Stimulated activated CD4-positive, alpha-beta T cell treated with anti-CD3 and anti-CD28 coated beads, Interleukin-1b, Interleukin-23, amount 100 ng/mL, for 1 hour (primary cell): ENCODE measurements around the gene CLEC1A.
"Not testable (repeated sequence)": the region's sequence is repeated elsewhere in the genome, so short reads cannot be mapped to it uniquely, and the experiment has no call there.

Source experiments
- DNase-seq, 2 donors: peaks; one replicate each; pipeline ENCODE4 v3.0.0-alpha.2; 2020; ENCODE audit warnings: low read depth in 2 of 2

CLEC1A gene

DNA sequence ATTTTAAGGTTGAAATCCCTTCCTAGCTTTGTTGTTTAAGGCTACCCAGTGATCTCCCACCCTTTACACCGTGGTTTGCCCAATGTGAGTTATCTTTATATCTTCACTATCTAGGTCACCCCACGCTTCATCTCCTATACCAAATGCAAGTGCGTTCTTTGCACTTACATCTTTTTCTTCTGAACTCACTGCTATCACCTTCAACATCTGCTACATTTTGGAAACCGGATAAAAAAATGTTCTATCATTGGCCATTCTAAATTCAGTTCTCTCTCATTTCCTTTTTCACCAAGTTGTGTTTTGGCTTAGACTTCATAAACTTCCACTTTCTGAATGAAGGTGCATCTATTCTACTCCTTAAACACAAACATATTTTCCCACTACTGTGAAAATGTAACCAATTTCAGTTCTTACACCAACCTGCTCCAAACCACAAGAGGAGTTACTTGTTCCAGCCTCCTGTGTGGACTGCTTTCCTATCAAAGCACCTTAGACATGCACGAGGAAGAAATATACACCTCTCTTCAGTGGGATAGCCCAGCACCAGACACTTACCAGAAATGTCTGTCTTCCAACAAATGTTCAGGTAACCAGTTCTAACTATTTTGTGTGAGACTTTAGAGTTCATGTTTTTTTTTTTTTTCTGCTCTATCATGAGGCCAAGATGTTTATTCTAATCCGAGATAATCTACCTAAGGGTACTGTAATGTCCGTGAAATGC is 46.4 kb downstream of the CLEC1A start:
- no peak for DNase-seq

DNA sequence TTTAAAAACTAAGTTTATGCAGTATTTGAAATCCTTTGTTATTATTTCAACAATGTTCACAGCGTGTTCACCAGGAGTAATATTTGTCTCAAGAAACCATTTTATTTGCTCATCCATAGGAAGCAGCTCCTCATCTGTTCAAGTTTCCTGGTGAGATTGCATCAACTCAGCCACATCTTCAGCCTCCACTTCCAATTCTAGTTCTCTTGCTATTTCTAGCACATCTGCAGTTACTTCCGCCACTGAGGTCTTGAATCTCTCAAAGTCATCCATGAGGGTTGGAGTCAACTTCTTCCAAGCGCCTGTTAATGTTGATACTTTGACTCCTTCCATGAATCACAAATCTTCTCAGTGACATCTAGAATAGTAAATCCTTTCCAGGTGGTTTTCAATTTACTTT is 50.3 kb downstream of the CLEC1A start:
- DNase-seq = no peak

DNA sequence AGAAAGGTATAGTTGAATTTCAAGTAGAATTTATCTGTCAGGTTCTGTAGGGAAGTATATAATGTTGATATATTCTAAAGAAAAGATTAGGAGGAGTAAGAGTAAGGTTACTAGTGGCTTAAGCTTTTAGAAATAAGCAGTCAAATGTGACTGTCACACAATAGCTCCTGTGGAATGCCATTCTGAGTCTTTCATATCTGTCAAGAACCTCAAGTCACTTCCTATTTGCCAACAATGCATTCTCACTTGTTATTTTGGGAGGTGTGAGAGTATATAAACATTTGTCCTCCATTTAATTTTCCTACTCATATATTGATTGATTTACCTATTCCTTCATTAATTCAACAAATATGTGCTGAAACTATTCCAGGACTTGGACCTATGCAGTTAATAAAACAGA is 56.6 kb downstream of the CLEC1A start:
- no peak for DNase-seq

DNA sequence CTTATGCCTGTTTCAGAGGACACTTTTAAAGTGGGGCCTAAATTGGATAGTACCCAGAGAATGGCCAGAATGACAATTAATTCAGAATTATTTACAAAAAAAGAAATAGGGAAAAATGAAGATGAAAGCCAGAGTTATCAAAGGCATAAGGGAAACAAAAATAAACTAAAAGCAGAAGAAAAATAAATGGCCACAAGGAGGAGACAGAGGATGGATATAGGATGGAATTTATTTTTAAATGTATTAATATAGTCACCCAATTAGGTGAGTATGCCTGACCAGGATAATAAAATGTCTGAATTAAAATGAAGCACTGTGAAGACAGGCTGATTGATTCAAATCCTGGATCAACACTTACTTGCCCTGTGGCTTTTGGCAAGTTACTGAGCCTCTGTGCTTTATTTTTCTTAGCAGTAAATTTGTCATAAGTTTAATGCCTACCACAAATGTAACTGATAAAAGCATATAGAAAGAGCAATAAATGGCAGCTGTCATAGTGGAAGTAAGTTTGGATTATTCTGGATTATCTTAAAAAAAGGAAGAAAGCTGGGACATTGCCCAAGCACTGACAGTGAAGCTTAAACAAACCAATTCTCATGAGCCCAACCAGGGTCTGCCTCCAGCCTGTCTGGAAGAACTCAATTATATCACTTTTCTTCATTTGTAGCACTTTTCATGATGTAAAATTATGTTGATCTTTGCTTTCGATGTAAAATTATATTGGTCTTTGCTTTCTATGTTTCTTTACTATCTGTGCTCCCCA is 64.8 kb downstream of the CLEC1A start:
- DNase-seq = no peak

DNA sequence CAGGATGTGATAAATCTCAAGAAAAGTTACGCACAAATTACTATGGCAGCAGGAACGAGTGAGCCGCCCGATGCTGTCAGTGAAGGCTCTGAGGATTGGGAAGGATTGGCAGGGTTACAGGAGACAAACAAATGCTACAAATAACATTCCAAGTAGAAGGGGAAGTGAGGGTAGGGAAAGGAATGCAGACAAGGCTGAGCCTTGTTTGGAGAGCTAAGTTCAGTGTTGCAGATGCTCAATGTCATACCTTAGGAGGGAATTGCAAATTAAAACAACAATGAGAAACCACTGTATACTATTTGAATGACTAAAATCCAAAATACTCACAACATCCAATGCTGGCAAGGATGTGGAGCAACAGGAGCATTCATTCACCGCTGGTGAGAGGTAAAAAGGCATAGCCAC is 67.0 kb downstream of the CLEC1A start:
- DNase-seq = no peak

DNA sequence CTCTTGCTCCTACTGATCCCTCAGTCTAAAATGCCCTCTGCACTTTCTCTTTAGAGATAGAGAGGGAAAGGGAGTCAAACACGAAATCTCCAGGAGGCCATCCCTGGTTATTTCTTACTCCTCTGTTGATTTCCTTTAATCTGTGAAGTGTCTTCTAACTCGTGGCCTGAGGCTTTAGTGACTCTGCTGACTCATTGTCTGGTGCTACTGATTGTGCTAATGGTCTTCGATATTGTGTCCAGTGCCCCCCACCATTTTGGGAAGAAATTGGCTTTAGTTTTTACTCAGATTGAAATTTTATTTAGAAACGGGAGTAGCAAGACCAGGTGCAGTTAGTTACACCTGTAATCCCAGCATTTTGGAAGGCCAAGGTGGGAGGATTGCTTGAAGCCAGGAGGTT is 67.5 kb downstream of the CLEC1A start:
- DNase-seq = no peak

DNA sequence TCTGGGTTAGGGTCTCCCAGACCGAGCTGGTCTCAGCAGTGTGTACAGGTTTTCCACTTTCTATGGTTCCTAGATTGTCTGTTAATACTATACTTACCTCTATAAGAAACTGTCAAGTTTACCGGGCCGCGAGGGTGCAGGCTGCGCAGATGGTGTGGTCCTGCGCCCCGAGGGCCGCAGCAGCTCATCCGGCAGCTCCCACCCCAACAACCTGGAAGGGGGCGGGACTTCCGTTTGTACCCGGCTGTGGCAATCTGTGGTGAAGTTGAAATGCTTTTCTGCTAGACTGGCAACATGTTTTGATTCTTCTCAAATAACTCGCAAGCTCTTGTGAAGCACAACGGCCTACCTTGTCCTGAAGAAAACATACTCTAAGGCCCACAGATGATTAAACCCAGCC is 68.3 kb downstream of the CLEC1A start, which contains the start of gene CLEC9A:
Gene CLEC9A (plus strand): TSS at position 237 of the 400 bp plus-strand sequence. CDS start 22,006 bp downstream, outside the sequence.
- no peak for DNase-seq

DNA sequence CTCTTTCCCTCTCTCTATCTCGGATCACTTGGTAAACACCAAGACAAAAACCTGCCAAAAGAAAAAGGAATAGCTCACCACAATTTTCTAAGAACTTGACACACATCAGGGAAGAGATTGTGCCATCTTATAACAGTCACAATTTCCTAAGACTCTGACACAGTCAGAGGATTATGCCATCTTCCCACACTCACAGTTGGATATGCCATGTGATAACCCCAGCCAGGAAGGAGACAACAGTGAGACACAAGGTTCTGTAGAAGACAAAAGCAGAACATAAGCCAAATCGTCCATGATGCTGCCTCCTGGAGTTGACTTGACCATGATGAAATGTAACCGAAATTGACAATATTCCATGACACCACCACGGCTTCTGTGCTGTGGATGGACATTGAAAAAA is 71.1 kb downstream of the CLEC1A start:
- no peak for DNase-seq

DNA sequence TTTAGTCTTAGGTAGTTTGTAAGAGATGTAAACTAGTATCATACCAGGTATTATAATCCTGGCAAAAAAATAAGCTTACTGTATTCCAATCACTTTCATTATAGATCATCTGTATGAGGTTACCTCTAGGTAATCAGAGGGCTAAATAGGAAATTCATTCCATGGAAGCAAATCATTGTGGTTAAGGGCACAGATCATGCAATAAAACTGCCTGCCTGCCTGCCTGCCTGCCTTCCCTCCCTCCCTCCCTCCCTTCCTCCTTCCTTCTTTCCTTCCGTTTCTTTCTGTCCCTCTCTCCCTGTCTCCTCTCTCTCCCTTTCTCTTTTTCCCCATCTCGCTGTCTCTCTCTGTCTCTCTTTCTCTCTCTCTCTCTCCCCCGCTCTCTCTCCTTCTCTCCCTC is 71.5 kb downstream of the CLEC1A start:
- DNase-seq = no peak

DNA sequence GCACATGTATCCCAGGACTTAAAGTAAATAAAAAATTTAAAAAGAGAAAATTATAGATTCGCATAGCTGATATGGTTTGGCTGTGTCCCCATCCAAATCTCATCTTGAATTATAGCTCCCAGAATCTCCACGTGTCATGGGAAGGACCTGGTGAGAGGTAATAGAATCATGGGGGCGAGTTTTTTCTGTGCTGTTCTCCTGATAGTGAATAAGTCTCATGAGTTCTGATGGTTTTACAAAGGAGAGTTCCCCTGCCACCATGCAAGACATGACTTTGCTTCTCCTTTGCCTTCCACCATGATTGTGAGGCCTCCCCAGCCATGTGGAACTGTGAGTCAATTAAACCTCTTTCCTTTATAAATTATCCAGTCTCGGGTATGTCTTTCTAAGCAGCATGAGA is 72.1 kb downstream of the CLEC1A start:
- not testable (repeated sequence) for DNase-seq

DNA sequence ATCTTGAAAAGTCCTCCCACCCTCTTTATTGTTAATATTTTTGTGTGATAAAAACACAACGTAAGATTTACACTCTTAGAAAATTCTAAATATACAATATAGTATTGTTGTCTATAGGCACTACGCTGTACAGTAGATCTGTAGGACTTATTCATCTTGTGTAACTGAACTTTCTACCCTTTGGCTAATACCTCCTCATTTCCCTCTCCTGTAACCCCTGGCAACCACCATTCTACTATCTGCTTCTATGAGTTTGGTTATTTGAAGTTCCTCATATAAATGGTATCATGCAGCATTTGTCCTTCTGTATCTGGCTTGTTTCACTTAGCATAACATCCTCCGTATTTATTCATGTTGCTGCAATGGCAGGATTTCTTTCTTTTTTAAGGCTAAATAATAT is 73.5 kb downstream of the CLEC1A start:
- no peak for DNase-seq

DNA sequence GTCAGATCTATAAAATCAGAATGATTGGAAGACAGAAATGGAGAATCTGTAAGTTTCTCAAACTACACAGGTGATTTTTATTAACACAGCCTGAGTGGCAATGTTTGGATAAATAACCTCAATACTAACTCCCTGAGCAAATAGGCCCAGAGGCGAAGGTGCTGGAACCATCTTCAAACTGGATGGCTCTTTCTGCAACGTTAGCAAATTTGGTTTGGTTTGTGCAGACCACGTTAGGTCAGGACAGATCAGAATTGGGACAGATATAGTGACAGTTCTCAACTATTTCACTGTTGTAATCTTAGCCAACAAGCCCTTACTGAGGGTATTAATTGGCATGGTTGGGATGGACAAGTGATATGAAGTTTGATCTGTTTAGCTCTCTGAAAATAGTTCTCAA is 77.4 kb downstream of the CLEC1A start:
- no peak for DNase-seq
